PC-3 (cell line): ENCODE results near the gene AP2A1. TPM values are rescaled to one million over a fixed set of nuclear protein-coding genes. Genes with fewer than 3 reads are reported as not detected.

Experiments
- ATAC-seq: fragments of 200-7000 bp; cut with Tn5 transposase; 2 replicates; pipeline ENCODE4 v1.9.1; 2020; ENCODE audit warnings: mild to moderate bottlenecking, moderate library complexity
- BruUV-seq: library from RNA; stranded (reverse); fragments of 400-500 nt; replicated peaks from 2 replicates; lab custom pipeline; 2021; lab: Mats Ljungman, UMichigan
- CTCF ChIA-PET: fragments of 300-600 bp; sonication (Branson Sonifier 250); formaldehyde crosslinking; loops from one replicate; lab custom pipeline; 2022; ENCODE audit warnings: antibody characterized with exemption; lab: Charles Lee
- POLR2A ChIA-PET: fragments of 300-600 bp; sonication (Branson Sonifier 250); formaldehyde crosslinking; loops from one replicate; lab custom pipeline; 2022; ENCODE audit warnings: antibody characterized with exemption; ENCODE audit not compliant: unreplicated experiment; lab: Charles Lee
- DNase-seq: peaks from one replicate; pipeline ENCODE4 v3.0.0-alpha.2; 2015
- H2AFZ ChIP-seq: fragments of 300-600 bp; sonication (generic); 2 replicates; pipeline ENCODE4 v1.6.0; 2016; ENCODE audit warnings: antibody characterized with exemption, low read length
- H3F3A ChIP-seq: fragments of 300-600 bp; sonication (generic); one replicate; pipeline ENCODE4 v1.6.0; 2017; ENCODE audit warnings: antibody characterized with exemption, low read length, control low read depth, mild to moderate bottlenecking; ENCODE audit not compliant: unreplicated experiment
- H3K27ac ChIP-seq: fragments of 300-600 bp; sonication (generic); 2 replicates; pipeline ENCODE4 v1.5.1; 2016; ENCODE audit warnings: mild to moderate bottlenecking, low read length
- H3K27me3 ChIP-seq: fragments of 300-600 bp; sonication (generic); 2 replicates; pipeline ENCODE4 v1.6.1; 2016; ENCODE audit warnings: low read length, mixed read lengths
- H3K36me3 ChIP-seq: fragments of 300-600 bp; sonication (generic); 2 replicates; pipeline ENCODE4 v1.6.1; 2016; ENCODE audit warnings: low read depth, mixed run types, low read length, mixed read lengths
- H3K4me1 ChIP-seq: fragments of 300-600 bp; sonication (generic); 2 replicates; pipeline ENCODE4 v1.5.1; 2016; ENCODE audit warnings: low read length; ENCODE audit not compliant: insufficient read depth
- H3K4me2 ChIP-seq: fragments of 300-600 bp; sonication (generic); 2 replicates; pipeline ENCODE4 v1.6.0; 2016; ENCODE audit warnings: low read length
- H3K4me3 ChIP-seq: fragments of 300-600 bp; sonication (generic); 2 replicates; pipeline ENCODE4 v1.5.1; 2016; ENCODE audit warnings: mild to moderate bottlenecking, low read length, mixed read lengths
- H3K79me2 ChIP-seq: fragments of 300-600 bp; sonication (generic); 2 replicates; pipeline ENCODE4 v1.6.1; 2017; ENCODE audit warnings: low read length, mixed read lengths
- H3K9ac ChIP-seq: fragments of 300-600 bp; sonication (generic); 2 replicates; pipeline ENCODE4 v1.6.0; 2016; ENCODE audit warnings: mild to moderate bottlenecking, low read length
- H3K9me2 ChIP-seq: fragments of 300-600 bp; sonication (generic); replicated peaks from 2 replicates; pipeline ENCODE4 v1.6.1; 2016; ENCODE audit warnings: mixed run types, low read length, mixed read lengths
- H3K9me3 ChIP-seq: fragments of 300-600 bp; sonication (generic); 2 replicates; pipeline ENCODE4 v1.6.1; 2016; ENCODE audit warnings: low read length, mixed read lengths
- H4K20me1 ChIP-seq: fragments of 300-600 bp; sonication (generic); 2 replicates; pipeline ENCODE4 v1.6.1; 2016; ENCODE audit warnings: low read length, mixed read lengths
- CTCF ChIP-seq: fragments of 300-600 bp; sonication (generic); conservative IDR thresholded peaks from 2 replicates; pipeline ENCODE4 v1.5.1; 2017; ENCODE audit warnings: antibody characterized with exemption, low read depth, mild to moderate bottlenecking, low read length
- EZH2 ChIP-seq: fragments of 300-600 bp; sonication (generic); IDR thresholded peaks from one replicate; pipeline ENCODE4 v1.6.1; 2017; ENCODE audit warnings: antibody characterized with exemption, mild to moderate bottlenecking, low read length; ENCODE audit not compliant: unreplicated experiment
- EZH2phosphoT487 ChIP-seq: fragments of 300-600 bp; sonication (generic); IDR thresholded peaks from 2 replicates; pipeline ENCODE4 v1.6.1; 2018; ENCODE audit warnings: mild to moderate bottlenecking, antibody characterized with exemption, low read length, borderline replicate concordance
- intact Hi-C: fragments of 100-400 bp; cut with micrococcal nuclease; formaldehyde crosslinking; loops from 2 replicates; pipeline ENCODE4 v1.9.0; 2023
- total RNA-seq: library from RNA; depleted of rRNA; stranded (reverse); fragments of >200 nt; gene quantifications from 2 replicates; pipeline ENCODE4 v1.2.3, GENCODE V29; 2014

AP2A1 gene
- total RNA-seq, 1 experiment from 2014 or later = 143 TPM

- H4K20me1 ChIP-seq = no peaks in the 10 kb centered on the region
- BruUV-seq = no TSS peak
- no peak for DNase-seq
- H3K4me3 ChIP-seq = no peak overlapping the region
- H3K27me3 ChIP-seq = no peaks in the 10 kb centered on the region
- no peaks in the 10 kb centered on the region for H3K36me3 ChIP-seq
- no peak overlapping the region for H3K4me2 ChIP-seq
- ATAC-seq = no peak
- no peaks in the 10 kb centered on the region for H3K9me3 ChIP-seq
- CTCF ChIA-PET = no interaction called here
- H3F3A ChIP-seq = no peaks in the 10 kb centered on the region
- no peaks in the 10 kb centered on the region for H3K9me2 ChIP-seq
- TF ChIP-seq EZH2phosphoT487 (no peak), EZH2 (no peak), CTCF (no peak)
- H3K79me2 ChIP-seq = no peaks in the 10 kb centered on the region
- no peak overlapping the region for H2AFZ ChIP-seq
- intact Hi-C loops = no loop called here
- no peak overlapping the region for H3K27ac ChIP-seq
- H3K9ac ChIP-seq = no peak overlapping the region
- POLR2A ChIA-PET = no interaction called here
- no peaks in the 10 kb centered on the region for H3K4me1 ChIP-seq
Measured at GRCh38 chr19:49744946-49745381, 21.8 kb upstream of the AP2A1 start.

GRCh38 chr19:49746206-49746958 is 20.4 kb upstream of the AP2A1 start:
- ATAC-seq = peak; percentile 50

More at GRCh38 chr19:49746206-49746958, 20.4 kb upstream of the AP2A1 start:
- Histone ChIP-seq H3K9me3 (no peaks in the 10 kb centered on the region), H3K9me2 (no peaks in the 10 kb centered on the region), H3K36me3 (no peaks in the 10 kb centered on the region), H3F3A (no peaks in the 10 kb centered on the region), H3K4me1 (no peaks in the 10 kb centered on the region), H3K79me2 (no peaks in the 10 kb centered on the region), H3K27ac (no peak overlapping the region), H3K4me3 (no peak overlapping the region), H3K27me3 (no peaks in the 10 kb centered on the region), H3K4me2 (no peak overlapping the region), H2AFZ (no peak overlapping the region), H4K20me1 (no peaks in the 10 kb centered on the region), H3K9ac (no peak overlapping the region)
- intact Hi-C loops = no loop called here
- POLR2A ChIA-PET = no interaction called here
- TF ChIP-seq EZH2 (no peak), CTCF (0 out of 2 replicates have a peak, but pooled peaks have one; percentile 20)
- CTCF ChIA-PET = no interaction called here
- no TSS peak for BruUV-seq
- peak; percentile 46 for DNase-seq
